Uterus (tissue), 2 donors: Measurements from ENCODE around the gene KLHL18.

ENCODE experiments used
- CTCF ChIP-seq, 4 experiments: fragments of 200-600 bp in 2 of 4; fragments of 450-650 bp in 2 of 4; sonication (generic) in 2 of 4; IDR thresholded peaks; one replicate each; pipeline ENCODE4 v1.5.1; 2016 to 2019; ENCODE audit warnings: antibody characterized with exemption in 4 of 4, mild to moderate bottlenecking in 2 of 4, moderate library complexity in 1 of 4
- POLR2A ChIP-seq, 2 donors: fragments of 450-650 bp; IDR thresholded peaks; one replicate each; pipeline ENCODE4 v1.6.1; 2016; ENCODE audit warnings: antibody characterized with exemption in 2 of 2, mild to moderate bottlenecking in 1 of 2, moderate library complexity in 1 of 2

- TF ChIP-seq CTCF (IDR thresholded peaks at IDR 0.05) = no peak
- no peak for TF ChIP-seq POLR2A (IDR thresholded peaks at IDR 0.05)
Measured at GRCh38 chr3:47296562-47297302, 14.0 kb downstream of the KLHL18 start.
